T-cell (primary cell): ENCODE measurements around the gene HSD17B2. TPM values are rescaled to one million over a fixed set of nuclear protein-coding genes. Genes with fewer than 3 reads are reported as not detected.

Experiments used
- ATAC-seq, 4 experiments: fragments of 200-7000 bp in 3 of 4; fragments of 150-1000 bp in 1 of 4; cut with Tn5 transposase; replicated peaks in 1 of 4; 1 replicate in 3 of 4; 2 replicates in 1 of 4; pipeline ENCODE4 v1.10.0; 2021; ENCODE audit warnings: moderate library complexity in 3 of 4, mild to moderate bottlenecking in 2 of 4, moderate number of reproducible peaks in 1 of 4
- CTCF ChIA-PET, 2 donors: fragments of 300-600 bp; sonication (Branson Sonifier 250); formaldehyde crosslinking; loops; one replicate each; lab custom pipeline; 2022; ENCODE audit warnings: antibody characterized with exemption in 2 of 2; lab: Charles Lee
- POLR2A ChIA-PET, 2 donors: fragments of 300-600 bp; sonication (Branson Sonifier 250); formaldehyde crosslinking; loops; one replicate each; lab custom pipeline; 2022; ENCODE audit warnings: antibody characterized with exemption in 2 of 2; lab: Charles Lee
- DNase-seq, 35 experiments: peaks; one replicate each; pipeline versions ENCODE4 v3.0.0 to v3.0.0-alpha.2; 2013 to 2023
- H3K27ac ChIP-seq: one replicate; pipeline ENCODE4 v1.5.1; 2013; ENCODE audit warnings: low read length
- H3K27me3 ChIP-seq, 2 experiments: replicated peaks in 1 of 2; 1 replicate in 1 of 2; 2 replicates in 1 of 2; pipeline versions ENCODE4 v1.6.1 to v1.7.0; 2013; ENCODE audit warnings: low read length in 1 of 2, mixed read lengths in 1 of 2; ENCODE audit not compliant: control insufficient read depth in 2 of 2, insufficient read depth in 2 of 2; ENCODE audit errors: extremely low read depth in 1 of 2
- H3K36me3 ChIP-seq, 2 donors: 1 replicate in 1 of 2; 2 replicates in 1 of 2; pipeline versions ENCODE4 v1.6.1 to v1.7.0; 2013; ENCODE audit warnings: low read length in 1 of 2; ENCODE audit not compliant: control insufficient read depth in 2 of 2, insufficient read depth in 1 of 2; ENCODE audit errors: extremely low read depth in 1 of 2
- H3K4me1 ChIP-seq, 2 experiments: 1 replicate in 1 of 2; 2 replicates in 1 of 2; pipeline versions ENCODE4 v1.6.1 to v1.7.0; 2013; ENCODE audit warnings: low read length in 2 of 2, mixed read lengths in 1 of 2; ENCODE audit not compliant: insufficient read depth in 2 of 2, control insufficient read depth in 1 of 2; ENCODE audit errors: extremely low read depth in 1 of 2
- H3K4me3 ChIP-seq, 2 donors: 1 replicate in 1 of 2; 2 replicates in 1 of 2; pipeline versions ENCODE4 v1.5.1 to v1.7.0; 2013; ENCODE audit warnings: mild to moderate bottlenecking in 2 of 2, low read length in 1 of 2, moderate library complexity in 1 of 2; ENCODE audit not compliant: control insufficient read depth in 1 of 2; ENCODE audit errors: extremely low read depth in 1 of 2
- H3K9me3 ChIP-seq: 2 replicates; pipeline ENCODE4 v1.7.0; 2013
- H3K27ac Mint-ChIP-seq, 2 donors: one replicate each; pipeline ENCODE4 v1.8.0; 2020 to 2021; ENCODE audit warnings: mild to moderate bottlenecking in 2 of 2, mixed read lengths in 2 of 2
- H3K27me3 Mint-ChIP-seq, 2 donors: one replicate each; pipeline ENCODE4 v1.8.0; 2021 to 2022; ENCODE audit warnings: mixed read lengths in 2 of 2
- H3K36me3 Mint-ChIP-seq: one replicate; pipeline ENCODE4 v1.8.0; 2021; ENCODE audit warnings: mixed read lengths
- H3K4me1 Mint-ChIP-seq, 3 donors: one replicate each; pipeline ENCODE4 v1.8.0; 2020 to 2022; ENCODE audit warnings: mixed read lengths in 3 of 3, mild to moderate bottlenecking in 1 of 3
- H3K4me3 Mint-ChIP-seq, 3 donors: one replicate each; pipeline ENCODE4 v1.8.0; 2020 to 2022; ENCODE audit warnings: mild to moderate bottlenecking in 3 of 3, mixed read lengths in 3 of 3, moderate library complexity in 3 of 3
- H3K9me3 Mint-ChIP-seq, 3 donors: one replicate each; pipeline ENCODE4 v1.8.0; 2020 to 2022; ENCODE audit warnings: mixed read lengths in 3 of 3
- WGBS: methylation state at CpG from one replicate; pipeline ENCODE4 v1.1.5; 2013; ENCODE audit warnings: missing lambda C conversion rate; ENCODE audit not compliant: insufficient coverage; 5-methylcytosine and 5-hydroxymethylcytosine counted together
- total RNA-seq, 35 experiments: library from RNA in 6 of 35; stranded (reverse) in 6 of 35; fragments of 120-200 nt in 1 of 35; gene quantifications; one replicate each; pipeline versions ENCODE4 v1.2.1 to v1.2.4 and lab custom pipeline; 2013 to 2026

The HSD17B2 gene
- total RNA-seq, 5 donors from 2014 or later (not counting 1 experiment from before 2014, with no cell fraction given) = not detected

DNA sequence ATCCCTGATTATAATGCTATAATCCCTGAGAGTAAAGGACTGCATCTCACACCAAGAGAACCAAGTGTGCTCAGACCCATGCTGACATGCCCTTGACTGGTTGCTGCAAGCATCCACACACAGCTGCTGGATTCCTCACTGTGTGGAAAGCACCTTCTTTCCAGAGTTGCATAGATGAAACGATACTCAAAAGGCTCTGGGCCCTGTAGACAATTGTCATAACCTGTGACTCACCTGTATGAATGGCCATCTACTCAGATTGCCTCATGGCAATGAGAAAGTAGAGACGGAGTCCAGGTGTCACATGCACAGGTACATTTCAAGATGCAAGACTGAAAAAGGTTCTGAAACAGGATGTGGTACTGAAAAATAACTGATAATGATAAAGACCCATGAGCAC, 76.9 kb downstream of the HSD17B2 start:
- Histone ChIP-seq H3K9me3 (no peaks in the 10 kb centered on the region), H3K4me1 (no peaks in the 10 kb centered on the region), H3K4me3 (no peak overlapping the region), H3K27ac (no peak overlapping the region), H3K36me3 (no peaks in the 10 kb centered on the region), H3K27me3 (peaks cover 0 to 4% of the 10 kb centered on the region in 2 experiments)
- no peaks in the 10 kb centered on the region for H3K36me3 Mint-ChIP-seq
- peaks cover 0 to under 1% (median 0%) of the 10 kb centered on the region in 3 donors for H3K4me1 Mint-ChIP-seq
- no peaks in the 10 kb centered on the region for H3K9me3 Mint-ChIP-seq
- ATAC-seq = no peak
- CTCF ChIA-PET = no interaction called here
- DNase-seq = no peak
- POLR2A ChIA-PET = no interaction called here
- H3K27ac Mint-ChIP-seq = no peak overlapping the region
- no peak overlapping the region for H3K4me3 Mint-ChIP-seq
- 33% methylated on average over 1 of the region's 2 CpGs for WGBS
- no peaks in the 10 kb centered on the region for H3K27me3 Mint-ChIP-seq

DNA sequence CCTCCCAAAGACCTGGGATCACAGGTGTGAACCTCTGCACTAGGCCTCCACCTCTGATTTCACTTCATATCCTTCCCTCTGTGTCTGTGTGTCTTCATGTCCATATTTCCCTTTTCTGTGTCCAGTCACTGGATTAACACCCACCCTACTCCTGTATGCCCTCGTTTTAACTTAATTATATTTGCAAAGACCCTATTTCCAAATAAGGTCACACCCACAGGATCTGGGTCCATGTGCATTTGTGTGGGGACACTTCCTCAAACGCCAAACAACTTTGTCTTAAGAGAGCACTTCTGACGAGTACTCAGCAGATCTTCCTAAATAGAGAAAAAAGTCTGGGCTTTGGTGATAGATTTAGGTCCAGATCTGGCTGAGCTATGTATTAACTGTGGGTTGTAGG, 78.7 kb downstream of the HSD17B2 start:
- no peaks in the 10 kb centered on the region for H3K4me1 ChIP-seq
- H3K27me3 ChIP-seq = peaks cover 0 to 4% of the 10 kb centered on the region in 2 experiments
- Mint-ChIP-seq H3K36me3 (no peaks in the 10 kb centered on the region), H3K9me3 (no peaks in the 10 kb centered on the region), H3K4me1 (no peaks in the 10 kb centered on the region), H3K27me3 (no peaks in the 10 kb centered on the region), H3K27ac (no peak overlapping the region), H3K4me3 (no peak overlapping the region)
- WGBS = no CpG with 5 or more reads among the region's 3 CpGs
- ATAC-seq (no peak), DNase-seq (no peak)
- no peak overlapping the region for H3K4me3 ChIP-seq
- no peak overlapping the region for H3K27ac ChIP-seq
- POLR2A ChIA-PET = no interaction called here
- CTCF ChIA-PET = interaction anchor here in 1 of 2 donors (0.6 kb wide), 1 partner anchor 601 kb away, joined by 4 read pairs; no protein-coding TSS in a partner anchor
- no peaks in the 10 kb centered on the region for H3K9me3 ChIP-seq
- no peaks in the 10 kb centered on the region for H3K36me3 ChIP-seq

DNA sequence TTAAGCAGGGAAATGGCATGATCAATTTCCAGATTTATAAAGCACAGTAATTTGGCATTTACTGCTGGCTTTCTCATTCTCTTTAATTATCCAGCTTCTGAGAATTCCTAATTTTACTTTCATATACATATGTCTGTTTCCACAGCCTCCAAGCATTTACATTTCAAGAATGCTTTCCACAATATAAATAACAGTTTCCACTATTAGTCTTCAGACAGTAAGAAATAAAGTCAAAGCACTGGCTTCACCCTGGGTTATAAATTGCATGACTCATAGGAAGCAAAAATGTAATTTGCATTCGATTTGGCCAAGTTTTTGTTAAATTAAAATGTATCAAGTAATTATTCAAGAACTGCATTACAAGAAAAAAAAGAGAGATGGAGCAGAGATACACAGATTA, 81.5 kb downstream of the HSD17B2 start:
- Histone ChIP-seq H3K27me3 (no peaks in the 10 kb centered on the region), H3K4me1 (no peaks in the 10 kb centered on the region), H3K9me3 (no peaks in the 10 kb centered on the region), H3K36me3 (no peaks in the 10 kb centered on the region), H3K4me3 (no peak overlapping the region), H3K27ac (no peak overlapping the region)
- DNase-seq = no peak
- Mint-ChIP-seq H3K36me3 (no peaks in the 10 kb centered on the region), H3K27me3 (no peaks in the 10 kb centered on the region), H3K27ac (no peak overlapping the region), H3K4me1 (no peaks in the 10 kb centered on the region), H3K4me3 (no peak overlapping the region), H3K9me3 (no peaks in the 10 kb centered on the region)
- no CpG with 5 or more reads among the region's 1 CpG for WGBS
- no peak for ATAC-seq
- ChIA-PET CTCF (no interaction called here), POLR2A (no interaction called here)

DNA sequence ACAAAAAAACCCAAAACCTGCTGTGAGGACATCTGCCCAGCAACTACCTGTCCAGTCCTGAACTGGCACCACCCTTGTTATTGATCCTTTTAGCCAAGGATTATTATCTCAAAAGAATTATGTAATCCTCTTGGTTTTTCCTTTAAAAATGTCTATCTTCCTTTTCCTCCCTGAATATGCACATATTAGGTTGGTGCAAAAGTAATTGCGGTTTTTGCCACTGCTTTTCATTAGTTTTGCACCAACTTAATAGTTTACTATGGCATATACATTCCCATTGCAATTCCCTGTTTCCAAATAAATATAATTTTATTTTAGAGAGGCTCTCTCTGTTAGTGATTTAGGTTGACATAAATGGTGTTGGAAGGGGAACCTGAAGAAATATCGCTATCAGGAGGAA, 83.7 kb downstream of the HSD17B2 start:
- ChIA-PET CTCF (no interaction called here), POLR2A (no interaction called here)
- Mint-ChIP-seq H3K9me3 (no peaks in the 10 kb centered on the region), H3K27me3 (no peaks in the 10 kb centered on the region), H3K4me1 (no peaks in the 10 kb centered on the region), H3K4me3 (no peak overlapping the region), H3K27ac (no peak overlapping the region), H3K36me3 (no peaks in the 10 kb centered on the region)
- no peak for ATAC-seq
- H3K4me3 ChIP-seq = no peak overlapping the region
- WGBS = no CpG with 5 or more reads among the region's 2 CpGs
- H3K36me3 ChIP-seq = no peaks in the 10 kb centered on the region
- no peaks in the 10 kb centered on the region for H3K4me1 ChIP-seq
- H3K27me3 ChIP-seq = no peaks in the 10 kb centered on the region
- no peak for DNase-seq
- H3K9me3 ChIP-seq = no peaks in the 10 kb centered on the region
- no peak overlapping the region for H3K27ac ChIP-seq

DNA sequence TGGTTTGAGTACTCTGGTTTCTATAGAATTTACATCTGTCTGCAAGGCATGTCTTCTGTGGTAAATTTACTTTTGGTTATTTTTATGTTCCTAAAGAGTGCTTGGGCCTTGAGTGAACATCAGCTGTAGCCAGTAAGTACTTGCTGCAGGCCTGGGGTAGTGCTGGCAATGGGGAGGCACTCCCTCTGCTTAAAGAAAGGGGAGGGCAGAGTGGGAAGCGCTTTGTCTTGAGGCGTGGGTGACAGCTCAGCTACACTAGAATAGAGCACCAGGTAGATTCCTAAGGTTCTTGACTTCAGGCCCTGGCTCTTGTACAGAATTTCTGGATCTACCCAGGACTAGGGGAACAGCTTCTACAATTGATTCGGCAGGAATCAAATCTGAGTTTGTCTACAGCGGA, 84.4 kb downstream of the HSD17B2 start:
- H3K27ac ChIP-seq = no peak overlapping the region
- H3K4me1 Mint-ChIP-seq = no peaks in the 10 kb centered on the region
- H3K9me3 Mint-ChIP-seq = no peaks in the 10 kb centered on the region
- H3K4me3 Mint-ChIP-seq = no peak overlapping the region
- H3K4me1 ChIP-seq = no peaks in the 10 kb centered on the region
- no peaks in the 10 kb centered on the region for H3K27me3 ChIP-seq
- no peaks in the 10 kb centered on the region for H3K36me3 Mint-ChIP-seq
- no peaks in the 10 kb centered on the region for H3K9me3 ChIP-seq
- no peaks in the 10 kb centered on the region for H3K36me3 ChIP-seq
- DNase-seq (no peak), ATAC-seq (no peak)
- no peak overlapping the region for H3K4me3 ChIP-seq
- CTCF ChIA-PET = no interaction called here
- 57% methylated on average over 2 of the region's 4 CpGs for WGBS
- no peak overlapping the region for H3K27ac Mint-ChIP-seq
- POLR2A ChIA-PET = no interaction called here
- no peaks in the 10 kb centered on the region for H3K27me3 Mint-ChIP-seq

DNA sequence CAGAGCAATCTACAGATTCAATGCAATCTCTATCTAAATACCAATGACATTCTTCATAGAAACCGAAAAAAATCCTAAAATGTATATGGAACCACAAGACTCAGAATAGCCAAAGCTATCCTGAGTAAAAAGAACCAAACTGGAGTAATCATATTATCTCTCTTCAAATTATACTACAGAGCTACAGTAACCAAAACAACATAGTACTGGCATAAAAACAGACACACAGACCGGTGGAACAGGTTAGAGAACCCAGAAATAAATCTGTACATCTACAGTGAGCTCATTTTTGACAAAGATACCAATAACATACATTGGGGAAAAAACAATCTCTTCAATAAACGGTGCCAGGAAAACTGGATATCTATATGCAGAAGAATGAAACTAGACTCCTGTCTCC, 89.6 kb downstream of the HSD17B2 start:
- POLR2A ChIA-PET = no interaction called here
- DNase-seq = no peak
- Histone ChIP-seq H3K27me3 (no peaks in the 10 kb centered on the region), H3K27ac (no peak overlapping the region), H3K4me1 (no peaks in the 10 kb centered on the region), H3K36me3 (no peaks in the 10 kb centered on the region), H3K9me3 (no peaks in the 10 kb centered on the region), H3K4me3 (no peak overlapping the region)
- Mint-ChIP-seq H3K4me1 (no peaks in the 10 kb centered on the region), H3K9me3 (peaks cover 0 to 5% (median 0%) of the 10 kb centered on the region in 3 donors), H3K4me3 (no peak overlapping the region), H3K27me3 (no peaks in the 10 kb centered on the region), H3K36me3 (no peaks in the 10 kb centered on the region), H3K27ac (no peak overlapping the region)
- CTCF ChIA-PET = no interaction called here
- no peak for ATAC-seq
- 90% methylated on average over 2 of the region's 3 CpGs for WGBS

DNA sequence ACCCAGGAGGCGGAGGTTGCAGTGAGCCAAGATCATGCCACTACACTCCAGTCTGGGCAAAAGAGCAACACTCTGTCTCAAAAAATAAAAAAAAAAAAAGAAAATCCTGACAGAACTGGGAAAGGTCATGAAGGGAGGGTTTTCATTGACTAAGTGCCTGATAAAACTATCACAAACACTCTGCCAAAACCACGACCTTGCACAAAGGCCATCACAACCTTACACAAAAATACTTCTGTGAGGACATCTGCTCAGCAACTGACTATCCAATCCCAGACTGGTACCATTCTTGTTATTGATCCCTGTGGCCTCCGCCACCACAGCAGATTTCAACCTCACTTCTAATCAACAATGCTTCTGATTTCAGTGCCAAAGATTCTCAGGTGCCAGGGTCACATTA, 94.8 kb downstream of the HSD17B2 start:
- ATAC-seq = no peak
- WGBS = 83% methylated on average over 1 of the region's 3 CpGs
- H3K9me3 Mint-ChIP-seq = peaks cover 0 to 5% (median 0%) of the 10 kb centered on the region in 3 donors

More for the DNA sequence above, 94.8 kb downstream of the HSD17B2 start:
- CTCF ChIA-PET = interaction anchor here in 1 of 2 donors (0.5 kb wide), 1 partner anchor 1046 kb away, joined by 3 read pairs; no protein-coding TSS in a partner anchor
- Histone ChIP-seq H3K9me3 (no peaks in the 10 kb centered on the region), H3K4me1 (peaks cover 6 to 11% of the 10 kb centered on the region in 2 experiments), H3K36me3 (no peaks in the 10 kb centered on the region), H3K27me3 (no peaks in the 10 kb centered on the region), H3K27ac (no peak overlapping the region), H3K4me3 (no peak overlapping the region)
- peaks cover 17 to 20% (median 19%) of the 10 kb centered on the region in 3 donors for H3K4me1 Mint-ChIP-seq
- POLR2A ChIA-PET = no interaction called here
- no peaks in the 10 kb centered on the region for H3K36me3 Mint-ChIP-seq
- DNase-seq = no peak
- H3K27me3 Mint-ChIP-seq = no peaks in the 10 kb centered on the region
- H3K27ac Mint-ChIP-seq = no peak overlapping the region
- no peak overlapping the region for H3K4me3 Mint-ChIP-seq
